PC-9 (cell line): ENCODE results near the gene ETV7. TPM values are rescaled to one million over a fixed set of nuclear protein-coding genes. Genes with fewer than 3 reads are reported as not detected.

Experiments used
- BruUV-seq: library from RNA; stranded (reverse); fragments of 400-500 nt; replicated peaks from 2 replicates; lab custom pipeline; 2021; lab: Mats Ljungman, UMichigan
- CTCF ChIA-PET: fragments of 300-600 bp; sonication (Branson Sonifier 250); formaldehyde crosslinking; loops from one replicate; lab custom pipeline; 2022; ENCODE audit warnings: antibody characterized with exemption; lab: Charles Lee
- POLR2A ChIA-PET: fragments of 300-600 bp; sonication (Branson Sonifier 250); formaldehyde crosslinking; loops from one replicate; lab custom pipeline; 2022; ENCODE audit warnings: antibody characterized with exemption; ENCODE audit not compliant: unreplicated experiment; lab: Charles Lee
- DNase-seq, 2 experiments: peaks; one replicate each; pipeline versions ENCODE4 v3.0.0 to v3.0.0-alpha.2; 2015 to 2022; ENCODE audit warnings: mixed read lengths in 1 of 2
- H2AFZ ChIP-seq: fragments of 200-600 bp; sonication (generic); 2 replicates; pipeline ENCODE4 v1.8.1; 2017; ENCODE audit warnings: antibody characterized with exemption
- H3F3A ChIP-seq: fragments of 200-600 bp; sonication (generic); 2 replicates; pipeline ENCODE4 v1.8.1; 2017; ENCODE audit warnings: antibody characterized with exemption, mild to moderate bottlenecking, low read depth; ENCODE audit not compliant: insufficient read depth
- H3K27ac ChIP-seq: fragments of 200-600 bp; sonication (generic); 2 replicates; pipeline ENCODE4 v1.6.1; 2016; ENCODE audit warnings: mixed run types
- H3K27me3 ChIP-seq: fragments of 200-600 bp; sonication (generic); 2 replicates; pipeline ENCODE4 v1.6.1; 2016; ENCODE audit warnings: low read depth, mixed run types; ENCODE audit not compliant: insufficient read depth
- H3K36me3 ChIP-seq: fragments of 200-600 bp; sonication (generic); 2 replicates; pipeline ENCODE4 v1.6.1; 2016; ENCODE audit warnings: low read depth, mixed run types
- H3K4me1 ChIP-seq: fragments of 200-600 bp; sonication (generic); replicated peaks from 2 replicates; pipeline ENCODE4 v1.6.1; 2016; ENCODE audit warnings: mixed run types; ENCODE audit not compliant: insufficient read depth
- H3K4me2 ChIP-seq: fragments of 200-600 bp; sonication (generic); 2 replicates; pipeline ENCODE4 v1.6.1; 2017; ENCODE audit warnings: mixed run types
- H3K4me3 ChIP-seq: fragments of 200-600 bp; sonication (generic); 2 replicates; pipeline ENCODE4 v1.6.1; 2016; ENCODE audit warnings: mixed run types
- H3K79me2 ChIP-seq: fragments of 200-600 bp; sonication (generic); 2 replicates; pipeline ENCODE4 v1.6.1; 2017; ENCODE audit warnings: low read depth, mixed run types
- H3K9me2 ChIP-seq: fragments of 200-600 bp; sonication (generic); 2 replicates; pipeline ENCODE4 v1.8.1; 2017; ENCODE audit warnings: mild to moderate bottlenecking; ENCODE audit not compliant: insufficient read depth
- H3K9me3 ChIP-seq: fragments of 200-600 bp; sonication (generic); 2 replicates; pipeline ENCODE4 v1.8.1; 2016; ENCODE audit warnings: low read depth; ENCODE audit not compliant: insufficient read depth
- H4K20me1 ChIP-seq: fragments of 200-600 bp; sonication (generic); 2 replicates; pipeline ENCODE4 v1.8.1; 2017; ENCODE audit not compliant: insufficient read depth
- CTCF ChIP-seq: fragments of 200-600 bp; sonication (generic); conservative IDR thresholded peaks from 2 replicates; pipeline ENCODE4 v1.6.1; 2017; ENCODE audit warnings: mixed run types, antibody characterized with exemption, mild to moderate bottlenecking, moderate library complexity
- EZH2 ChIP-seq: fragments of 200-600 bp; sonication (generic); IDR thresholded peaks from 2 replicates; pipeline ENCODE4 v1.8.0; 2017; ENCODE audit warnings: antibody characterized with exemption, low read depth
- intact Hi-C: fragments of 100-400 bp; cut with micrococcal nuclease; formaldehyde crosslinking; loops from one replicate; pipeline ENCODE4 v1.10.0; 2022; ENCODE audit not compliant: unreplicated experiment
- total RNA-seq: library from RNA; stranded (reverse); gene quantifications from 2 replicates; pipeline ENCODE4 v1.2.3, GENCODE V29; 2021

Gene ETV7
- total RNA-seq, 1 experiment from 2014 or later: 0.57 TPM

- Histone ChIP-seq H2AFZ (no peak overlapping the region), H3K4me2 (no peak overlapping the region), H3K4me1 (peaks cover 8% of the 10 kb centered on the region; the same call in 1 of the 2 replicates), H3K36me3 (no peaks in the 10 kb centered on the region), H3F3A (peaks cover 3% of the 10 kb centered on the region; the same call in 1 of the 2 replicates), H3K27ac (no peak overlapping the region), H3K79me2 (no peaks in the 10 kb centered on the region), H3K9me2 (no peaks in the 10 kb centered on the region), H3K4me3 (no peak overlapping the region), H4K20me1 (no peaks in the 10 kb centered on the region), H3K9me3 (no peaks in the 10 kb centered on the region), H3K27me3 (no peaks in the 10 kb centered on the region)
- DNase-seq: no peak
- no peak for TF ChIP-seq CTCF
- no peak for TF ChIP-seq EZH2
- CTCF ChIA-PET: no interaction called here
- intact Hi-C loops: no loop called here
- BruUV-seq: no TSS peak
- POLR2A ChIA-PET: no interaction called here
Measured at GRCh38 chr6:36376742-36377141, 10.7 kb downstream of the ETV7 start.

- Histone ChIP-seq H3K4me3 (no peak overlapping the region), H3K36me3 (no peaks in the 10 kb centered on the region), H3K79me2 (no peaks in the 10 kb centered on the region), H3K9me2 (no peaks in the 10 kb centered on the region), H3K27me3 (no peaks in the 10 kb centered on the region), H3K9me3 (no peaks in the 10 kb centered on the region), H3F3A (peaks cover 3% of the 10 kb centered on the region; the same call in 1 of the 2 replicates), H4K20me1 (no peaks in the 10 kb centered on the region), H2AFZ (no peak overlapping the region), H3K27ac (no peak overlapping the region), H3K4me2 (no peak overlapping the region), H3K4me1 (peaks cover 8% of the 10 kb centered on the region; the same call in 1 of the 2 replicates)
- TF ChIP-seq EZH2: no peak
- TF ChIP-seq CTCF: no peak
- DNase-seq: no peak
- BruUV-seq: no TSS peak
- intact Hi-C loops: no loop called here
- POLR2A ChIA-PET: no interaction called here
- CTCF ChIA-PET: no interaction called here
Measured at GRCh38 chr6:36376183-36376582, 11.3 kb downstream of the ETV7 start.

GRCh38 chr6:36375644-36376155 is 11.8 kb downstream of the ETV7 start:
- no peaks in the 10 kb centered on the region for H3K27me3 ChIP-seq
- no peak overlapping the region for H3K27ac ChIP-seq
- H3K36me3 ChIP-seq: no peaks in the 10 kb centered on the region
- no peak for DNase-seq
- POLR2A ChIA-PET: no interaction called here
- no peak overlapping the region for H3K4me3 ChIP-seq
- intact Hi-C loops: no loop called here
- no peak overlapping the region for H3K4me2 ChIP-seq
- H4K20me1 ChIP-seq: no peaks in the 10 kb centered on the region
- no peaks in the 10 kb centered on the region for H3K9me2 ChIP-seq
- CTCF ChIA-PET: no interaction called here
- H3K9me3 ChIP-seq: no peaks in the 10 kb centered on the region
- no TSS peak for BruUV-seq
- H3F3A ChIP-seq: peaks cover 3% of the 10 kb centered on the region; the same call in 1 of the 2 replicates
- TF ChIP-seq EZH2: no peak
- TF ChIP-seq CTCF: no peak
- no peak overlapping the region for H2AFZ ChIP-seq
- peaks cover 8% of the 10 kb centered on the region; the same call in 1 of the 2 replicates for H3K4me1 ChIP-seq
- H3K79me2 ChIP-seq: no peaks in the 10 kb centered on the region
